ENCODE results near the gene PARP12. TPM values are rescaled to one million over a fixed set of nuclear protein-coding genes. Genes with fewer than 3 reads are reported as not detected.

PARP12 gene
- polyA plus RNA-seq, 1 donor (not counting 4 experiments of a cell fraction or from before 2014, with no cell fraction given), result 66.0 TPM

DNA sequence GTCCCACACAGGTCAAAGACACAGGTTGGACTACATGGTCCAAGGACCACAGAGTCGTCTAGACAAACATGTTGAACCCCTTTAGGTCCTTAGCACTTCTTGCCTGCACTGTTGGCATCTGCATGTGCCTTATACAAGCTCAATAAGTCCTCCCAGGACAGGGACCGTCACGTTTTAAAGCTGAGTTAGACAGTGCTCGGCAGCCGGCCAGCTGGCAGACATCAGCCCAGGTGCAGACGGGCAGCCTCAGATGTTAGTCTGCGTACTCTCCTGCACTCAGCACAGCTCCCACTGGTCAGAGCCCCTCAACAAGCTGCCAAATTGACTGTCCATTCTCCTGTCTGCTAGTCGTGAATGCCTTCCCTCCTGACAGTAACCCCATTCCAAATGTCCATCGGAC lies 34.9 kb downstream of the PARP12 start:
- Histone ChIP-seq H3K36me3 (ENCODE audit: control insufficient read depth in 2 of 2, extremely low read depth in 1 of 2, insufficient read depth in 2 of 2, low read length in 2 of 2) (peaks cover 17 to 20% of the 10 kb centered on the region in 2 experiments), H3K27ac (ENCODE audit: control insufficient read depth, insufficient read depth, low read length) (no peak overlapping the region), H3K79me2 (ENCODE audit: control insufficient read depth, insufficient read depth, low read length) (no peaks in the 10 kb centered on the region), H3K27me3 (ENCODE audit: control insufficient read depth, extremely low read depth, insufficient read depth, low read length) (no peaks in the 10 kb centered on the region), H3K4me1 (ENCODE audit: control insufficient read depth, extremely low read depth, insufficient read depth, low read length) (peaks cover 6% of the 10 kb centered on the region), H3K9me1 (ENCODE audit: control insufficient read depth, extremely low read depth, insufficient read depth, low read length) (no peaks in the 10 kb centered on the region), H2AFZ (ENCODE audit: control insufficient read depth, low read length) (no peak overlapping the region), H3K4me3 (ENCODE audit: control insufficient read depth in 2 of 3, extremely low read depth in 1 of 3, insufficient read depth in 2 of 3, low read depth in 1 of 3, low read length in 3 of 3) (no peak overlapping the region), H3K9ac (ENCODE audit: control insufficient read depth, extremely low read depth, insufficient read depth, low read length) (no peak overlapping the region), H3K4me2 (ENCODE audit: control insufficient read depth, extremely low read depth, insufficient read depth, low read depth, low read length) (no peak overlapping the region), H3K9me3 (ENCODE audit: control insufficient read depth, low read depth, low read length) (no peaks in the 10 kb centered on the region), H4K20me1 (ENCODE audit: control insufficient read depth, extremely low read depth, insufficient read depth, low read length) (no peaks in the 10 kb centered on the region)
- TF ChIP-seq, protein P1, sequence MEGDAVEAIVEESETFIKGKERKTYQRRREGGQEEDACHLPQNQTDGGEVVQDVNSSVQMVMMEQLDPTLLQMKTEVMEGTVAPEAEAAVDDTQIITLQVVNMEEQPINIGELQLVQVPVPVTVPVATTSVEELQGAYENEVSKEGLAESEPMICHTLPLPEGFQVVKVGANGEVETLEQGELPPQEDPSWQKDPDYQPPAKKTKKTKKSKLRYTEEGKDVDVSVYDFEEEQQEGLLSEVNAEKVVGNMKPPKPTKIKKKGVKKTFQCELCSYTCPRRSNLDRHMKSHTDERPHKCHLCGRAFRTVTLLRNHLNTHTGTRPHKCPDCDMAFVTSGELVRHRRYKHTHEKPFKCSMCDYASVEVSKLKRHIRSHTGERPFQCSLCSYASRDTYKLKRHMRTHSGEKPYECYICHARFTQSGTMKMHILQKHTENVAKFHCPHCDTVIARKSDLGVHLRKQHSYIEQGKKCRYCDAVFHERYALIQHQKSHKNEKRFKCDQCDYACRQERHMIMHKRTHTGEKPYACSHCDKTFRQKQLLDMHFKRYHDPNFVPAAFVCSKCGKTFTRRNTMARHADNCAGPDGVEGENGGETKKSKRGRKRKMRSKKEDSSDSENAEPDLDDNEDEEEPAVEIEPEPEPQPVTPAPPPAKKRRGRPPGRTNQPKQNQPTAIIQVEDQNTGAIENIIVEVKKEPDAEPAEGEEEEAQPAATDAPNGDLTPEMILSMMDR (optimal IDR thresholded peaks at IDR 0.05 in 1 of 3, IDR thresholded peaks at IDR 0.05 in 1 of 3, conservative IDR thresholded peaks at IDR 0.05 in 1 of 3; ENCODE audit: extremely low read depth in 1 of 3, insufficient read depth in 2 of 3, low read length in 3 of 3), result no peak
- no peak for TF ChIP-seq EZH2 (IDR thresholded peaks at IDR 0.05; ENCODE audit: low read length)
- no peak for DNase-seq (ENCODE audit: low read depth, low spot score)
- FAIRE-seq, result no peak
- dilution Hi-C loops (cut with MboI; ENCODE audit: extremely low pct_ligation_motif_present, low sequenced_read_pairs), result no loop called here

DNA sequence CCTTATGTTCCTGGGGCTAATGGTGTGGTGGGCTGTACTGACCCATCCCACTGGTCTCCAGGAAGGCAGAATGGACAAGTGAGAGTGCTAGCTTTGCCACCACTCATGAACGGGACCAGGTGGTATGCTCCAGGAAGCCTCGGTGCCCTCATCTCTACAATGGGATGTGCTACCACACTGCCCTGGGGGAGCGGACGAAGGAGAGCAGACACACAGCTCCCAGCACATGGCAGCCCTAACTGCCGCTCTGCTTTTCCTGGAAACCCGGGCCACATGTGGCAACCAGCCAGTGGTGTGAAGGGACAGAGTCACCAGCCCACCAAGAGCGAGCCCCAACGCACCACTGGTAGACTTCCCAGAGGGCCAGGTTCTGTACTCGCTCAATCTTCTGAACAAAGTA lies 35.8 kb downstream of the PARP12 start:
- TF ChIP-seq, protein P1 (optimal IDR thresholded peaks at IDR 0.05 in 1 of 3, IDR thresholded peaks at IDR 0.05 in 1 of 3, conservative IDR thresholded peaks at IDR 0.05 in 1 of 3; ENCODE audit: extremely low read depth in 1 of 3, insufficient read depth in 2 of 3, low read length in 3 of 3), result no peak
- TF ChIP-seq EZH2 (IDR thresholded peaks at IDR 0.05; ENCODE audit: low read length), result no peak
- no peak for DNase-seq (ENCODE audit: low read depth, low spot score)
- no peak overlapping the region for H3K4me2 ChIP-seq (ENCODE audit: control insufficient read depth, extremely low read depth, insufficient read depth, low read depth, low read length)

More for the DNA sequence above, 35.8 kb downstream of the PARP12 start:
- Histone ChIP-seq H3K79me2 (ENCODE audit: control insufficient read depth, insufficient read depth, low read length) (no peaks in the 10 kb centered on the region), H3K4me3 (ENCODE audit: control insufficient read depth in 2 of 3, extremely low read depth in 1 of 3, insufficient read depth in 2 of 3, low read depth in 1 of 3, low read length in 3 of 3) (no peak overlapping the region), H3K4me1 (ENCODE audit: control insufficient read depth, extremely low read depth, insufficient read depth, low read length) (no peaks in the 10 kb centered on the region), H3K27me3 (ENCODE audit: control insufficient read depth, extremely low read depth, insufficient read depth, low read length) (no peaks in the 10 kb centered on the region), H3K36me3 (ENCODE audit: control insufficient read depth in 2 of 2, extremely low read depth in 1 of 2, insufficient read depth in 2 of 2, low read length in 2 of 2) (peaks cover 18 to 21% of the 10 kb centered on the region in 2 experiments), H3K9me1 (ENCODE audit: control insufficient read depth, extremely low read depth, insufficient read depth, low read length) (no peaks in the 10 kb centered on the region), H3K9ac (ENCODE audit: control insufficient read depth, extremely low read depth, insufficient read depth, low read length) (no peak overlapping the region), H3K9me3 (ENCODE audit: control insufficient read depth, low read depth, low read length) (no peaks in the 10 kb centered on the region), H2AFZ (ENCODE audit: control insufficient read depth, low read length) (no peak overlapping the region), H4K20me1 (ENCODE audit: control insufficient read depth, extremely low read depth, insufficient read depth, low read length) (no peaks in the 10 kb centered on the region), H3K27ac (ENCODE audit: control insufficient read depth, insufficient read depth, low read length) (no peak overlapping the region)
- dilution Hi-C loops (cut with MboI; ENCODE audit: extremely low pct_ligation_motif_present, low sequenced_read_pairs), result no loop called here
- FAIRE-seq, result no peak

Data from keratinocyte (primary cell).